ENCODE measurements around the gene CDH4.

The CDH4 gene

DNA sequence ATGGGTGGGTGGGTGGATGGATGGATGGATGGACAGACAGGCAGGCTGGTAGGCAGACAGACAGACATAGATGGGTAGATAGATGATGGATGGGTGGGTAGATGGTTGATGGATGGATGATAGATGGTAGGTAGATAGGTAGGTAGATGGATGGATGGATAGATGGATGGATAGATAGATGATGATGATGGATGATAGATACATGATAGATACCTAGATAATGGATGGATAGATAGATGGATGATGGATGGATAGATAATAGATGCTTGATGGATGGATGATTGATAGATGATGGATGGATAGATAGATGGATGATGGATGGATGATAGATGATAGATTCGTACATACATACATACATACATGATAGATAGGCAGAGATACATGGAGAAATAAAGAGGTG, 368.1 kb downstream of the CDH4 start:
- no peak for DNase-seq

DNA sequence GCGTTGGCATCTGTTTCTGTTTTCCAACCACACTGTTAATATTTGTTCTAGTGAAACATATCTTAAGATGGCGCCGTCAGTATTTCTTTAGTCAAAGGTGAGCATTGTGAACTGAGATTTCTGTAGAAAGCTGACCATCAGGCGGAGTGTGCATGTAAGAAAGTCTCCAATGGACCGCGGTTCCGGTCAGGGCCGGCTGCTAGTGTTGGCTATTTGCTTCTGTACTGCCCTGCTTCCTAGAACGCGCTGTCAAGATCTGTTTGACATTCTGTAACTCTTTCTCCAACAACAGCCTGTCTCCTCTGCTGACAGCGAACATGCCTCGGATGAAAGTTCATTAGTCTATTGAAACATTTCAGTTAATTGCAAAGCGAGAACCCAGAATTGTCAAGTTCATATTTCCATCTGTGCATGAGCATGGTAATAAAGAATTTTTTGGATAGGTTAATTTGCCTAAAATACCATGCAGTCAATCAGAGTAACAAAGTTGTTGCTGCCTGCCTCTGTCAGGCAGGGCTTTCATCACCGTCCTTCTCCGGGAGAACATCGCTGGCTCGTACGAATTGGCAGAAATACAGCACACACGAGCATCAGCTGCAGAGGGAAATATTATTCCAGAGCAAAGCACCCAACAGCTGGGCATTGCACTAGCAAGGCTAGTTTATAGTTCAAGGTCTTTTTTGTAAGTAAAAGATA, 369.1 kb downstream of the CDH4 start:
- DNase-seq = no peak

DNA sequence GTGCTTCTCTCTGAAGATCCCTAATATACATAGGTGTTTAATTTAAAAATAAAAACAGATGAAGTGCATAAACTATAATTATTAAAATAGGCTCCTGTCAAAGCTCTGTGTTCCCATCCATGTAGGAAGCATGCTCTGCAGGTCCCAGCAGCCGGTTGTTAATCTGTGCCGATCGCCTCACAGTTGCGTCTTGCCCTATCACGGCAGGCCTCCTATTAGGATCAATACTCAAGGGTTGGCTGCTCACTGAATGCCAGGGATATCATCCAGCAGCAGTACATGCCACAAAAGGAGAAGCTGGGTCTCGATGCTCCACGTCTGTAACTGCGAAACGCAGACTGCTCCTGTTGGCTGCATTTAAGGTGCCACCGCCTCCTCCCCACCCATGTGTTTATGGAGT, 369.8 kb downstream of the CDH4 start:
- DNase-seq = no peak

DNA sequence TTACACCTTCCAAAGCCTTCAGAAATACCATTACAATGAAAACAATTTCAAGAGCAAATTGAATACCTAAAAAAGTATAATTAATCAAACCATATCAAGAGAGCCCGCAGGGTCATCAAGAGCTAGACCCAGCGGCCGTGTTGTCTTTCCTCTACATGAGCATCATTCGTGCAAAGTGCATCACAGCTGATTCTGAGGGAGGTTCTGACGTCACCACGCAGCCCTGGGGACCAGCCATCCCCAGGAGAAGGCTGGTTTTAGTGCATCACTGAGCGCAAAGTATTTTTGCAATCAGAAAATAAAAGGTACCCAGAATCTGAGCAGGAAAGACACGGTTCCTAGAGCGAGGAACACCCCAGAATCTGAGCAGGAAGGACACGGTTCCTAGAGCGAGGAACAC, 371.4 kb downstream of the CDH4 start:
- no peak for DNase-seq

GRCh38 chr20:61625246-61625645, 373.2 kb downstream of the CDH4 start:
- DNase-seq = no peak

GRCh38 chr20:61626412-61626811, 374.4 kb downstream of the CDH4 start:
- DNase-seq = no peak

GRCh38 chr20:61627791-61628415, 375.8 kb downstream of the CDH4 start:
- DNase-seq = no peak

DNA sequence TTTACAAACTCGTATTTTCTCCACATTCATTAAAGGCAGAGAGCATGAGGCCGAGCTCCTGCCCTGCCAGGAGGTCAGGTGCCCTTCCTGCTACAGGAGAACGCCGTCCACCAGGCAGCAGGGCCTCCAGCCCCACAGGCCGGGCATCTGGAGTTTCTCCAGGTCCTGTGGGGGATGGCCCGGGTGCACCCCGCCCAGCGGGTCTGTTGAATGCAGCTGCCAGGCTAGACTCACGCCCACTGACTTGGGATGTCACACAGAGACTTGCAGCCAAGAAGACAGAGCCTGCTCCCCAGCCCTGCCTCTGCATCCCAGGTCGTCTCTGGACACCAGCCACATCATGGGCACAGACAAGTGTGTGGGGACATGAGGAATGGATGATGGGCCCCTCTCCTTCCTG, 376.4 kb downstream of the CDH4 start:
- peak; percentile 33 for DNase-seq

DNA sequence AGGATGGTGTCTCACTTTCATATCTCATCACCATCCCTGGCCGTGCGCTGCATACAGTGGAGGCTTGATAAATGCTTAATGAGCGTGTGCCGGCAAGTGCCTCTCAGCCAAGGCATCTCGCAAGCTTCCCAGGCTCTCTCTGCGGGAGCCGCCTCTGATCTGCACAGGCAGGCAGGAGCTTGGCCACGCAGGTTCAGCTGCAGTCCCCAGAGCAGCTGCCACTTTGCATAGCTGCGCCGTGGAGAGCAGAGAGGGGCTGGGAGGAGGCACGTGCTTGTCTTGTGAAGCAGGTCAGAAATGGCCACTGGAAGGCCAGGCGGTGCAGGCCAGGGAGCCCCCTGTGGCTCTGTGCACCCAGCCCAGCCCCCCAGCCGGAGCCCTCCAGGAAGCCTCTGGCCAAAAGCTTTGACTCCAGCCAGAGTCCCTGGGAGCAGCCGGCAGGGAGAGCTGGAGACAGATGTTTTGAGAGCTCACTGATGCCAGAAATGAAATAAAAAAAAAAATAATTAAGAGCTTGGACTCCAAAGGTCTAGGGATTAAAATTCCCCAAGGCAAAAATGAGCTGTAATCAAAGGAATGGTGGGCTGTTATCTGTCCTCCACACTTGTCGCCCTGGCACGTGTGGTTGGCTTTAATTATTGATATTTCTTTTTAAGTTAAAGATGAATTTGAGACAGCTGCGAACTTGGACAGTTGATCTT, 377.0 kb downstream of the CDH4 start:
- peak; percentile 53 for DNase-seq

DNA sequence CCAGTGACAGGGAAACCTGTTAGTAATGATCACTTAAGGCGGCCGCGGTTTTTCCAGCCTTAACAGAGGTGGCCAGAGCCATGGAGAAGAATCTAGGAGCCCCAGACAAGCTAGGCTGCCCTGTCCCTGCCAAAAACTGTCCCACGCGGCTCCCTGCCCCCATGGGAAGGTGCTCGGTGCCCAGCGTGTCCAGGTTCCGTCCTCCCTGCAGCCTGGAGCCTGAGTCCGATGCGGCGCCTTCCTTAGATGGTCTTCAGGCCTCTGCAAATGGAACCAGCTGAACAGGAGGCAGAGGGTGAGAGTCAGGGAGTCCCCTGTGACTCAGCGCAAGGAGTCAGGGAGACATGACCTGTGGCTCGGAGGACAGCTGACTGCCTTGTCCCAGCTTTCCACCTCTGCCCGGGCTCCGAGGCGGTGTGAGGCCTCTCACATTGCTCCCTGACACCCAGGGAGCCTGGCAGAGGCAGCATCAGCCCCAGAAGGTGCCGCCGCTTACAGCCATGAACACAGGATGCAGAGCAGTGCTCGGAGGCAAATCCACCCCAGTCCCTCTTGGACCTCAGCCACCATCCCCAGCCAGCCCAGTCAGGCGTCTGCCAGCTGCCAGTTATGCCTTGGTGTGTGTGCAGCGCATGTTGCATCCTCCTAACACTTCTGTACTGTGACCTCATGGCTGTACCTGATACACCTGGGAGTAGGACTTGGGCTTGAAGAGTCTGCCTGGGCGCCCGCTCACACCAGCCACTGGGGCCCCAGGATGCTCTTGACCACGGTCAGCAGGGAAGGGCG, 377.7 kb downstream of the CDH4 start:
- peak; percentile 58 for DNase-seq

- no peak for DNase-seq
Observed at GRCh38 chr20:61630391-61630650, 378.3 kb downstream of the CDH4 start.

DNA sequence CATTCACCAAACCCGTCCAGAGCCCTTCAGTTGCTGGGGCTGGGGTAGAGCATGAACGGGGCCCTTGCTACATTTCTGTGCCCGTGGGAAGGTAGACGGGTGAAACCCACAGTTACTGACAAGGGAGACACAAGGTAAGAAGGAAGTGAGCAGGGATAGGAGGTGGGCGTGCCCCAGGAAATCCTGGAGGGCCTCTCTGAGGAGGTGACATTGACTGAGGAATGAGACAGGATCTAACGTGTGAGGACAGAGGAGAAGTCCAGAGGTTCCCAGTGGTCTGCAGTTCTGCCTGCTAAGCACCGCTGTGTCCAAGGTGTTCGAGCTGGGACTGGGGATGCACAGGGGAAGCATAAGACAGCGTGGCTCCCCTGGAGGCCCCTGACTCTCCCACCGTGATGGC, 378.8 kb downstream of the CDH4 start:
- no peak for DNase-seq

DNA sequence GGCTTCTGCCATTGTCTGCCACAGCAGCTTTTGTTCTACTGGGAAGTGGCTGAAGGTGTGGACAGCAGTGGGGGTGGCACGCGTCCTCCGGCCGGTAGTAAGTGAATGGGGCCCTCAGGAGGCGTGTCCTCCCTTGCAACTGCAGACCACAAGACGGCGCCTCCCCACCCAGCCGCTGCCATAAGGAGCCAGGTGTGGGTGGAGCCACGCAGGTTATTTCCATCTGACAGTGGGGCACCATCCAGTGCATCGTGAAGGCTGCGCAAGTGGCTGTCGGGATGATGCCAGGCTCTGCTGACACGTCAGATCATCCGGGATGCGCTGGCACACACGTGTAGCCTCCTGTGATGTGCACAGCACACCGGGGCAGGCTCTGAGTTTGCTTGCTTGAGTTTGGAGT, 379.7 kb downstream of the CDH4 start:
- DNase-seq = no peak

DNA sequence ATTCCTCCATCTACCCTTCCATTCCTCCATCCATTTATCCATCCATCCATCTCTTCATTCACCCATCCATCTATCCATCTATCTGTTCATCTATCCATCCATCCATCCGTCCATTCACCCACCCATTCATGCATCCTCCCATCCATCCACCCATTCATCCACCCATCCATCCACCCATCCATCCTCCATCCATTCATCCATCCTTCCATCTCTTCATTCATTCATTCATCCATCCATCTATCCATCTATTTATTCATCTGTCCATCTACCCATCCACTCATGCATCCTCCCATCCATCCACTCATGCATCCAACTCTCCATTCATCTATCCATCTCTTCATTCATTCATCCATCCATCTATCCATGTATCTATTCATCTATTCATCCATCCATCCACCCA, 380.9 kb downstream of the CDH4 start:
- DNase-seq = no peak

DNA sequence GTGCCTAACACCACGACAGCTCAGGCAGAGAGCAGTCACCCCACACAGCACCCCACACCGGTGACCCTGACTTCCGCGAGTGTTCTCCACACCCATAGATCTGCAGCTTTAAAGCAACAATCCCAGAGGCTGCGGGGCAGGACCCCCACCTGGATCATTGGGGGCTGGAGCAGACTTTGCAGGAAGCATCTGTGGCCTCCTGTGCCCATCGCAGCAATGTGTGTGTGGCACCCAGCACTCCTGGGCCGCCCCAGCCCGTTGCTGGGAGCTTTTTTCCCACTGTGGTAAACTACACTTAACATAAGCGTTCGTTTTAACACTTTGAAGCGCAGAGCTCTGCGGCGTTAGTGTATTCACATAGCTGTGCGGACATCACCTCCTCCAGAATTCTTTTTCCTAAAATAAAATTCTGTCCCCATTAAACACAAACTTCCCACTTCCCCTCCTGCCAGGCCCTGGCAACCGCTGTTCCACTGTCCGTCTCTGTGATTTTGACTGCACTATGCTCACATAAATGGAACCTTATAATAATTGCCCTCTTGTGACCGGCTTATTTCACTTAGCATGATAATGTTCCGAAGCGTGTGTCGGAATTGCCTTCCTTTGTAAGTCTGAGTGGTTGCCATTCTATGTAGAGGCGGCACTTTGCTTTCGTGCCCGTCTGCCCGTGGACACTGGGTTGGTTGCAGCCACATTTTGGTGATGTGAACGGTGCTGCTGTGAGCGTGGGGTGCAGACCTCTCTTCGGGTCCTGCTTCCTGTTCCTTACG, 382.5 kb downstream of the CDH4 start:
- DNase-seq = no peak

DNA sequence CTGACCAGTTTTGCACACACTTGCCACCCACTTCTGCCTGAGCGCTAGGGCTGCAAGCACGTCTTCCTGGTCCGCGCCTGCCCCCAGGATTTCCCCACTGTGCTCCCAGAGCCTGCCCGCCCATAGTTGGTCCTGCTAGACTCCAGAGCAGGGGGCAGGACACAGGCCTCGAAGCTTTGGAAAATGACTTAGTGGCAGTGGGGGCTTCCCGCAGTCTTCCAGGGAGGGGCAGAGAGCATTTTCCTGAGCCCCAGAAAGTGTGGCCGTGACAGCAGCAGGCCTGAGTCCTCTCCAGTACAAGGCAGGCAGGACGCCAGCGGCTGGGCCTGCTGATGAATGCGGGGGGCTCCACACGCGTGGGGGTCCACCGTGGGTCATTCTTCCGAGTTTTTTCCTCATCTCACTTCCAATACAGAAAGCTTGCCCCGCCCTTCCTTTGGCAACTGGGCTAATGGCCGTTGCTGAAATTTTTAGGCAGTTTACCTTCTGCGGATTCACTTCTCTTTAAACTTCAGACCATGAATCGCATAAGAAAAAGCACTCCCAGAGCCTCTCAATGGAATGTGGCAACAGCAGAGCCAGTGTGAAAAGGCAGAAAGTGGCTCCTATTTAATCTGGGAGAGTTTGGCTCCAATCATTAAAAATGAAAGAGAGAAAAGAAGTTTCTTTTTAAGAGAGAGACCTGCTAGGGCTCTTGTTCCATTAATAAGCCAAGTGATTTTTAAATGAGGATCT, 383.8 kb downstream of the CDH4 start:
- no peak for DNase-seq

DNA sequence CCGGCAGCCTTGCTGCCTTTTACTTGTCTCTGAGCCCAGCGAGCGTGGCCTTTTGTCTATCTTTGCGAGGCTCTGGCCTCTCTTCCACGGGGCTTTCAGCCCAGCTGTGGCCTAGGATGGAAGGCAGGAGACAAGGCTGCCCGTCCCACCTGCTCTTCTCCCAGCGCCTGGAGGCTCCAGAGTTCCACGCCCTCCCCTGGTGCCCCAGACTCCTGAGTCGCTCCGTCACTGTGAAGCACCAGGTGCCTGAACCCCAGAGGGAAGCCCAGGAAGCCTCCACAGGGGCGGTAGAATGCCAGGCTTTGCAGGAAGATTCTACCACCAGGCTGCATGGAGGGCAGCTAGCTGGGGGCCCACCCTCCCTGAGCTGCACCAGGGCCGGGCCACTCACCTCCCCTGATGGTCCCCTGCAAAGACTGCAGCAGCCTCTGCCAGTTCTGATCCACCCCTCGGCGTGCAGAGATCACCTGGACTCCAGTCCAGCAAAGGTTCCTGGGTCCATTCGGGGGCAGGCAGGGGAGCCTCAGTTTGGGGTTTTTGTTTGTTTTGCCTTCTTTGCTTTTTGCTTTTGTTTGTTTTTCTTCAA, 384.6 kb downstream of the CDH4 start:
- DNase-seq = no peak

DNA sequence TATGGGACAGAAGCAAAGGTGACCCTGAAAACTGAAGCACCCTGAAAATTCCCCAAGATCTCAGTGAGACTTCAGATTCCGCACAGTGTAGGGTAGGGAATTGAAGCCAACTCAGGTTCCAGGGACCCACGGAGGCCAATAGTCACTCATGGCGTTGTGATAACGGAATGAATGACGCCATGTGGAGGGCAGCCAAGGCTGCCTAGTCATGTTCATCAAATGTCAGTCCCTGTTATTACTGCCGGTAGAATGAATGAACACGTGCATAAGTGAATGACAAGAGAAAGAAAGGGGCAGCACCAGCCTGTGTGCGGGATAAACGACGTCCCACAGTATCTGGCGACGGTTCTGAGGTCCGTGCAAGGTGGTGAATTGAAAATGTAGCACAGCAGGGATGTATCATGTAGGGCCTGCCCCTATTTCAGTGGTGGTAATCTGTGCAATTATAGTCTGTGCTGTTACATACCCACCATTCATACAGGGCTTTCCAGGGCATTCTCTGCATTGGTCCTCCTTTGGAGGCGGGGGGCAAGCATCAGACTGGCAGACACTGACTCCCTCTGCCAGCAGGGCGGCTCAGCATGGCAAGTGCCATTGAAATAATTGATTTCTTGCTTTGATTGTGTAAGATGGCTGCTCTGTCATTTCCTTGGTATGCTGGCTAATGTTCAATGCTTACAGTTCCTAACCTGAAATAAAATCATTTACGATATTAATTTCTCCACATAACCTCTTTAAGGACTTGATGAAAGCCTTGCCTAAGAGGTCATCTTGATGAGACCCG, 386.9 kb downstream of the CDH4 start:
- no peak for DNase-seq

- no peak for DNase-seq
Observed at GRCh38 chr20:61640131-61640870, 388.2 kb downstream of the CDH4 start.

GRCh38 chr20:61640871-61641245, 388.8 kb downstream of the CDH4 start:
- no peak for DNase-seq

All from right hindlimb (tissue), 1 donor.